GM12801 (cell line): ENCODE data around the gene ZHX3.

Experiments used
- CTCF ChIP-seq: IDR thresholded peaks from one replicate; pipeline ENCODE4 v1.5.1; 2011; ENCODE audit warnings: control low read depth; ENCODE audit not compliant: insufficient read length; ENCODE audit errors: extremely low read depth

The ZHX3 gene

GRCh38 chr20:41329435-41330342 lies 12.2 kb upstream of the ZHX3 start:
- no peak for TF ChIP-seq CTCF

- no peak for TF ChIP-seq CTCF
Measured at GRCh38 chr20:41327178-41327577, 9.6 kb upstream of the ZHX3 start.

- TF ChIP-seq CTCF, result no peak
Measured at GRCh38 chr20:41320976-41321375, 3.4 kb upstream of the ZHX3 start.

- TF ChIP-seq CTCF, result no peak
Measured at GRCh38 chr20:41320441-41320840, 2.9 kb upstream of the ZHX3 start.

GRCh38 chr20:41318271-41318649 lies 729 bp upstream of the ZHX3 start:
- TF ChIP-seq CTCF, result no peak

GRCh38 chr20:41316602-41317545 lies 657 bp downstream of the ZHX3 start:
- no peak for TF ChIP-seq CTCF

GRCh38 chr20:41316051-41316450 lies 1.5 kb downstream of the ZHX3 start:
- TF ChIP-seq CTCF, result no peak
